H9 (cell line): Measurements from ENCODE around the gene RAB26. TPM values are rescaled to one million over a fixed set of nuclear protein-coding genes. Genes with fewer than 3 reads are reported as not detected.

Experiments used
- DNase-seq: peaks from one replicate; pipeline ENCODE4 v3.0.0-alpha.2; 2017
- H2AFZ ChIP-seq: one replicate; pipeline ENCODE4 v1.6.1; 2013; ENCODE audit warnings: mild to moderate bottlenecking, low read length, control low read depth, moderate library complexity
- H2AK5ac ChIP-seq: 2 replicates; pipeline ENCODE4 v1.6.1; 2013; ENCODE audit warnings: low read length, control low read depth, mixed read lengths; ENCODE audit not compliant: insufficient read length
- H2BK120ac ChIP-seq: one replicate; pipeline ENCODE4 v1.6.1; 2013; ENCODE audit warnings: low read depth, mild to moderate bottlenecking, low read length, control low read depth, inconsistent platforms; ENCODE audit not compliant: poor library complexity, severe bottlenecking
- H2BK12ac ChIP-seq: 2 replicates; pipeline ENCODE4 v1.6.1; 2013; ENCODE audit warnings: low read length, control low read depth, mixed read lengths, low read depth; ENCODE audit not compliant: insufficient read length
- H2BK15ac ChIP-seq: 2 replicates; pipeline ENCODE4 v1.6.1; 2013; ENCODE audit warnings: low read depth, low read length, control low read depth
- H2BK20ac ChIP-seq: one replicate; pipeline ENCODE4 v1.6.1; 2013; ENCODE audit warnings: low read depth, mild to moderate bottlenecking, low read length, control low read depth, inconsistent platforms; ENCODE audit not compliant: poor library complexity, severe bottlenecking
- H2BK5ac ChIP-seq: 2 replicates; pipeline ENCODE4 v1.6.1; 2013; ENCODE audit warnings: low read length, control low read depth, mixed read lengths; ENCODE audit not compliant: insufficient read length
- H3K14ac ChIP-seq: 2 replicates; pipeline ENCODE4 v1.6.1; 2013; ENCODE audit warnings: low read length, control low read depth; ENCODE audit not compliant: insufficient read depth
- H3K18ac ChIP-seq: 2 replicates; pipeline ENCODE4 v1.6.1; 2013; ENCODE audit warnings: low read depth, mild to moderate bottlenecking, mixed read lengths, low read length, control low read depth; ENCODE audit not compliant: insufficient read length
- H3K23ac ChIP-seq: 2 replicates; pipeline ENCODE4 v1.6.1; 2013; ENCODE audit warnings: low read length, control low read depth, mixed read lengths, low read depth; ENCODE audit not compliant: insufficient read length
- H3K23me2 ChIP-seq: 2 replicates; pipeline ENCODE4 v1.6.1; 2013; ENCODE audit warnings: low read depth, mild to moderate bottlenecking, mixed read lengths, low read length, control low read depth; ENCODE audit not compliant: insufficient read length, poor library complexity, severe bottlenecking
- H3K27ac ChIP-seq: 2 replicates; pipeline ENCODE4 v1.5.1; 2013; ENCODE audit warnings: low read length, control low read depth, mixed read lengths, low read depth; ENCODE audit not compliant: insufficient read length
- H3K27me3 ChIP-seq: 2 replicates; pipeline ENCODE4 v1.6.1; 2013; ENCODE audit warnings: low read length, control low read depth, inconsistent platforms; ENCODE audit not compliant: insufficient read depth
- H3K4ac ChIP-seq: 2 replicates; pipeline ENCODE4 v1.6.1; 2013; ENCODE audit warnings: low read depth, mild to moderate bottlenecking, control low read depth, inconsistent platforms, low read length, moderate library complexity
- H3K4me1 ChIP-seq: 2 replicates; pipeline ENCODE4 v1.6.1; 2013; ENCODE audit warnings: low read length, control low read depth, inconsistent platforms; ENCODE audit not compliant: insufficient read depth
- H3K4me2 ChIP-seq: 2 replicates; pipeline ENCODE4 v1.6.1; 2013; ENCODE audit warnings: low read length, control low read depth, mixed read lengths; ENCODE audit not compliant: insufficient read length, insufficient read depth
- H3K56ac ChIP-seq: 2 replicates; pipeline ENCODE4 v1.6.1; 2013; ENCODE audit warnings: low read depth, mild to moderate bottlenecking, mixed read lengths, low read length, control low read depth; ENCODE audit not compliant: insufficient read length
- H3K79me1 ChIP-seq: 2 replicates; pipeline ENCODE4 v1.6.1; 2013; ENCODE audit warnings: low read depth, mild to moderate bottlenecking, moderate library complexity, low read length, control low read depth, inconsistent platforms; ENCODE audit not compliant: insufficient read depth, poor library complexity, severe bottlenecking
- H3K79me2 ChIP-seq: 2 replicates; pipeline ENCODE4 v1.6.1; 2013; ENCODE audit warnings: low read length, control low read depth, inconsistent platforms; ENCODE audit not compliant: insufficient read depth
- H3K9ac ChIP-seq: 2 replicates; pipeline ENCODE4 v1.6.1; 2013; ENCODE audit warnings: low read length, control low read depth, mixed read lengths; ENCODE audit not compliant: insufficient read length; ENCODE audit errors: extremely low read depth
- H3K9me3 ChIP-seq: one replicate; pipeline ENCODE4 v1.6.1; 2013; ENCODE audit warnings: low read depth, low read length, inconsistent platforms; ENCODE audit not compliant: control insufficient read depth
- H3T11ph ChIP-seq: one replicate; pipeline ENCODE4 v1.6.1; 2013; ENCODE audit warnings: mild to moderate bottlenecking, low read length, control low read depth, inconsistent platforms
- H4K20me1 ChIP-seq: one replicate; pipeline ENCODE4 v1.6.1; 2013; ENCODE audit not compliant: control insufficient read depth, insufficient read length, insufficient read depth
- H4K5ac ChIP-seq: 2 replicates; pipeline ENCODE4 v1.6.1; 2013; ENCODE audit warnings: low read depth, mild to moderate bottlenecking, mixed read lengths, low read length, control low read depth; ENCODE audit not compliant: insufficient read length
- H4K8ac ChIP-seq: replicated peaks from 2 replicates; pipeline ENCODE4 v1.6.1; 2013; ENCODE audit warnings: low read length, control low read depth, mixed read lengths, low read depth; ENCODE audit not compliant: insufficient read length
- H4K91ac ChIP-seq: 2 replicates; pipeline ENCODE4 v1.6.1; 2013; ENCODE audit warnings: low read depth, mild to moderate bottlenecking, moderate library complexity, mixed read lengths, low read length, control low read depth; ENCODE audit not compliant: insufficient read length
- H3K27ac Mint-ChIP-seq, 3 experiments: 2 replicates in 2 of 3; 3 replicates in 1 of 3; pipeline ENCODE4 v1.8.0; 2020 to 2021; ENCODE audit warnings: mixed read lengths in 3 of 3, mild to moderate bottlenecking in 1 of 3, moderate library complexity in 1 of 3
- H3K27me3 Mint-ChIP-seq: 2 replicates; pipeline ENCODE4 v1.8.0; 2021; ENCODE audit warnings: low read depth, mild to moderate bottlenecking, moderate library complexity, mixed read lengths
- H3K36me3 Mint-ChIP-seq, 3 experiments: 2 replicates in 2 of 3; 3 replicates in 1 of 3; pipeline ENCODE4 v1.8.0; 2020 to 2021; ENCODE audit warnings: low read depth in 3 of 3, mixed read lengths in 3 of 3; ENCODE audit not compliant: insufficient read depth in 1 of 3
- H3K4me1 Mint-ChIP-seq, 2 experiments: 2 replicates each; pipeline ENCODE4 v1.8.0; 2020; ENCODE audit warnings: mixed read lengths in 2 of 2
- H3K4me3 Mint-ChIP-seq, 2 experiments: 2 replicates in 1 of 2; 3 replicates in 1 of 2; pipeline ENCODE4 v1.8.0; 2020 to 2021; ENCODE audit warnings: mild to moderate bottlenecking in 2 of 2, mixed read lengths in 2 of 2, moderate library complexity in 1 of 2
- H3K9me3 Mint-ChIP-seq, 2 experiments: 2 replicates in 1 of 2; 3 replicates in 1 of 2; pipeline ENCODE4 v1.8.0; 2020; ENCODE audit warnings: mild to moderate bottlenecking in 2 of 2, mixed read lengths in 2 of 2, moderate library complexity in 1 of 2
- WGBS: extraction: QIAGEN DNeasy Blood & Tissue Kit; methylation state at CpG from one replicate; pipeline ENCODE4 v1.1.7; 2013; ENCODE audit warnings: missing lambda C conversion rate, low lambda C conversion rate, mixed read lengths; ENCODE audit not compliant: insufficient read length; ENCODE audit errors: extremely low coverage; 5-methylcytosine and 5-hydroxymethylcytosine counted together
- total RNA-seq: library from RNA; stranded (reverse); gene quantifications from 2 replicates; pipeline ENCODE4 v1.2.1, GENCODE V29; 2021
- TF ChIP-seq, protein P1 (sequence below): fragments of 200-600 bp; sonication (generic); conservative IDR thresholded peaks from 3 replicates; pipeline ENCODE4 v1.8.0; 2021; ENCODE audit warnings: antibody characterized with exemption, mild to moderate bottlenecking

The RAB26 gene
- total RNA-seq, 1 experiment from 2014 or later: 2.4 TPM

DNA sequence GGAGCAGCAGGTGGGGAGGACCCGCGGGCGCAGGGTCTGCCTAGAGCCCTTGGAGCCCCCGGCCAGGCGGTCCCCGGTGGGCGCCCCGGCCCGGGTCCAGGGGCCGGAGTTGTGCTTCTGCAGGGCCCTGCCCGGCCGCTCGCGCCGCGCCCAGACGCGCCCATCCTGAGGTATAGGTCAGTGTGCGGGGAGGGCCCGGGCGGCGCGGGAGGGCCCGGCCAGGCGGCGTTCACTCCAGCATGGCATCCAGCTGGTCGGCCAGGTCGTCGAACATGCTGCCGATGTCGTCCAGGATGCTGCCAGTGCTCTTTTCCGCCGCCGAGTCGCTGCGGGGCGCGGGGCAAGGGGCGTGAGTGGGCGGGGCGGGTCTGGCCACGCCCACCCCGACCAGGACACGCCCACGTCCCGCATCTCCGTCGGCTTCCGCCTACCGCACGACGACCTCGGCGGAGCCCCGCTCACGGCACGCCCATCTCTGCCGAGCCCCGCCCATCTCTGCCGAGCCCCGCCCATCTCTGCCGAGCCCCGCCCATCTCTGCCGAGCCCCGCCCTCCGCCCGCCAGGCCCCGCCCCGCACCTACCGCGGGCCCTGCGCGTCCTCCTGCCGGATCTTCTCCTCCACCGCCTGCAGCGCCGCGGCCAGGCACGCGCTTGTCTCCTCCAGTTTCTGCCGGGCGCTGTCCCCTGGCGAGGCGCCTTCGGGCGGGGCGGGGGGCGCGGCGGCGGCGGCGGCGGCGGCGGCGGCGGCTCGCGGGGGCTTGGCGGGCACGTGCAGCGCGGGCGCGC is 30.1 kb downstream of the RAB26 start:
- no peak overlapping the region for H2BK15ac ChIP-seq
- H4K20me1 ChIP-seq: no peaks in the 10 kb centered on the region
- H3K4me2 ChIP-seq: no peak overlapping the region
- no peak overlapping the region for H2AK5ac ChIP-seq
- H3K9ac ChIP-seq: no peak overlapping the region
- no peak overlapping the region for H3T11ph ChIP-seq
- H3K4me3 Mint-ChIP-seq: peak overlapping the region in 1 of 2 experiments; percentile 20; a peak in 1 of 5 replicates
- no peaks in the 10 kb centered on the region for H3K9me3 ChIP-seq
- no peaks in the 10 kb centered on the region for H3K9me3 Mint-ChIP-seq
- no peaks in the 10 kb centered on the region for H3K27me3 ChIP-seq
- TF ChIP-seq, protein P1, sequence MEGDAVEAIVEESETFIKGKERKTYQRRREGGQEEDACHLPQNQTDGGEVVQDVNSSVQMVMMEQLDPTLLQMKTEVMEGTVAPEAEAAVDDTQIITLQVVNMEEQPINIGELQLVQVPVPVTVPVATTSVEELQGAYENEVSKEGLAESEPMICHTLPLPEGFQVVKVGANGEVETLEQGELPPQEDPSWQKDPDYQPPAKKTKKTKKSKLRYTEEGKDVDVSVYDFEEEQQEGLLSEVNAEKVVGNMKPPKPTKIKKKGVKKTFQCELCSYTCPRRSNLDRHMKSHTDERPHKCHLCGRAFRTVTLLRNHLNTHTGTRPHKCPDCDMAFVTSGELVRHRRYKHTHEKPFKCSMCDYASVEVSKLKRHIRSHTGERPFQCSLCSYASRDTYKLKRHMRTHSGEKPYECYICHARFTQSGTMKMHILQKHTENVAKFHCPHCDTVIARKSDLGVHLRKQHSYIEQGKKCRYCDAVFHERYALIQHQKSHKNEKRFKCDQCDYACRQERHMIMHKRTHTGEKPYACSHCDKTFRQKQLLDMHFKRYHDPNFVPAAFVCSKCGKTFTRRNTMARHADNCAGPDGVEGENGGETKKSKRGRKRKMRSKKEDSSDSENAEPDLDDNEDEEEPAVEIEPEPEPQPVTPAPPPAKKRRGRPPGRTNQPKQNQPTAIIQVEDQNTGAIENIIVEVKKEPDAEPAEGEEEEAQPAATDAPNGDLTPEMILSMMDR: no peak
- no peak overlapping the region for H4K91ac ChIP-seq
- H3K27ac ChIP-seq: no peak overlapping the region
- no peak overlapping the region for H3K14ac ChIP-seq
- H3K4me1 ChIP-seq: no peaks in the 10 kb centered on the region
- H2BK12ac ChIP-seq: no peak overlapping the region
- H3K4me1 Mint-ChIP-seq: peaks cover 3 to 7% of the 10 kb centered on the region in 2 experiments
- H3K36me3 Mint-ChIP-seq: peaks cover 10 to 36% (median 34%) of the 10 kb centered on the region in 3 experiments
- no peak overlapping the region for H3K27ac Mint-ChIP-seq
- no peak overlapping the region for H2BK120ac ChIP-seq
- no peak overlapping the region for H4K8ac ChIP-seq
- no peak overlapping the region for H3K18ac ChIP-seq
- no peaks in the 10 kb centered on the region for H3K27me3 Mint-ChIP-seq
- no peak overlapping the region for H3K4ac ChIP-seq
- H2BK20ac ChIP-seq: no peak overlapping the region
- no CpG with 5 or more reads among the region's 106 CpGs for WGBS
- no peak overlapping the region for H2AFZ ChIP-seq
- peak; percentile 92 for DNase-seq
- H3K23ac ChIP-seq: no peak overlapping the region
- H4K5ac ChIP-seq: no peak overlapping the region
- peaks cover 4% of the 10 kb centered on the region for H3K23me2 ChIP-seq
- H2BK5ac ChIP-seq: no peak overlapping the region
- H3K56ac ChIP-seq: no peak overlapping the region
- no peaks in the 10 kb centered on the region for H3K79me2 ChIP-seq
- H3K79me1 ChIP-seq: no peaks in the 10 kb centered on the region
